ENCODE results near the gene PPP3CA. TPM values are rescaled to one million over a fixed set of nuclear protein-coding genes. Genes with fewer than 3 reads are reported as not detected.

PPP3CA gene
- total RNA-seq, 1 experiment from 2014 or later, result 129 TPM

DNA sequence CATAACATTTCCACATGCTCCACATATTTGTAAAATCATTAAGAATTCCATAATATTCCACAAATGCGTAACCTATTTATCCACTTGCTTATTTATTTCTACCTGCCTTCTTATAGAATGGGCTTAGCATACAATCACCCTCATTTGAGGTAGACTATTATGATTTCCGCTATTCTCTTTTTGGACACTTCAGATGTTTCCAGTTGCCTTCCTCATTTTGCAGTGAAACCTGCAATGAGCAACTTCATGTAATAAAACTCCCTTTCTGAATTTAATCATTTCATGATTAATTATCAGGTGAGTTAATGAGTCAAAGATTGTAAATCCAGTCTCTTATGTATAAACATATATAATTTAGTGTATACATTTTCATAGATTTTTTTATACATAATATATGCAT lies 58.0 kb downstream of the PPP3CA start:
- H3K4me1 ChIP-seq (ENCODE audit: insufficient read depth, low read length, poor library complexity, severe bottlenecking), result peaks cover 85% of the 10 kb centered on the region
- no peak for DNase-seq (ENCODE audit: low spot score)
- H3K36me3 ChIP-seq (ENCODE audit: insufficient read depth, low read length, poor library complexity, severe bottlenecking), result no peaks in the 10 kb centered on the region
- CTCF ChIA-PET, result no interaction called here
- no peaks in the 10 kb centered on the region for H3K9me3 ChIP-seq (ENCODE audit: low read depth, low read length, poor library complexity, severe bottlenecking)
- H3K27ac ChIP-seq (ENCODE audit: low read depth, low read length, poor library complexity, severe bottlenecking), result no peak overlapping the region
- intact Hi-C loops (cut with micrococcal nuclease; ENCODE audit: unreplicated experiment), result no loop called here
- H3K27me3 ChIP-seq (replicated peaks; ENCODE audit: insufficient read depth, low read depth, low read length, poor library complexity), result no peaks in the 10 kb centered on the region
- TF ChIP-seq, protein P1, sequence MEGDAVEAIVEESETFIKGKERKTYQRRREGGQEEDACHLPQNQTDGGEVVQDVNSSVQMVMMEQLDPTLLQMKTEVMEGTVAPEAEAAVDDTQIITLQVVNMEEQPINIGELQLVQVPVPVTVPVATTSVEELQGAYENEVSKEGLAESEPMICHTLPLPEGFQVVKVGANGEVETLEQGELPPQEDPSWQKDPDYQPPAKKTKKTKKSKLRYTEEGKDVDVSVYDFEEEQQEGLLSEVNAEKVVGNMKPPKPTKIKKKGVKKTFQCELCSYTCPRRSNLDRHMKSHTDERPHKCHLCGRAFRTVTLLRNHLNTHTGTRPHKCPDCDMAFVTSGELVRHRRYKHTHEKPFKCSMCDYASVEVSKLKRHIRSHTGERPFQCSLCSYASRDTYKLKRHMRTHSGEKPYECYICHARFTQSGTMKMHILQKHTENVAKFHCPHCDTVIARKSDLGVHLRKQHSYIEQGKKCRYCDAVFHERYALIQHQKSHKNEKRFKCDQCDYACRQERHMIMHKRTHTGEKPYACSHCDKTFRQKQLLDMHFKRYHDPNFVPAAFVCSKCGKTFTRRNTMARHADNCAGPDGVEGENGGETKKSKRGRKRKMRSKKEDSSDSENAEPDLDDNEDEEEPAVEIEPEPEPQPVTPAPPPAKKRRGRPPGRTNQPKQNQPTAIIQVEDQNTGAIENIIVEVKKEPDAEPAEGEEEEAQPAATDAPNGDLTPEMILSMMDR (conservative IDR thresholded peaks at IDR 0.05; ENCODE audit: low read depth, low read length), result no peak
- TF ChIP-seq EZH2 (IDR thresholded peaks at IDR 0.05; ENCODE audit: borderline replicate concordance, low read depth, low read length, poor library complexity, severe bottlenecking), result no peak
- POLR2A ChIA-PET (ENCODE audit: low non-redundant PET), result no interaction called here
- BruUV-seq (replicated peaks), result no TSS peak
- H3K4me3 ChIP-seq (ENCODE audit: low read depth, low read length, poor library complexity, severe bottlenecking), result peak overlapping the region; percentile 7

DNA sequence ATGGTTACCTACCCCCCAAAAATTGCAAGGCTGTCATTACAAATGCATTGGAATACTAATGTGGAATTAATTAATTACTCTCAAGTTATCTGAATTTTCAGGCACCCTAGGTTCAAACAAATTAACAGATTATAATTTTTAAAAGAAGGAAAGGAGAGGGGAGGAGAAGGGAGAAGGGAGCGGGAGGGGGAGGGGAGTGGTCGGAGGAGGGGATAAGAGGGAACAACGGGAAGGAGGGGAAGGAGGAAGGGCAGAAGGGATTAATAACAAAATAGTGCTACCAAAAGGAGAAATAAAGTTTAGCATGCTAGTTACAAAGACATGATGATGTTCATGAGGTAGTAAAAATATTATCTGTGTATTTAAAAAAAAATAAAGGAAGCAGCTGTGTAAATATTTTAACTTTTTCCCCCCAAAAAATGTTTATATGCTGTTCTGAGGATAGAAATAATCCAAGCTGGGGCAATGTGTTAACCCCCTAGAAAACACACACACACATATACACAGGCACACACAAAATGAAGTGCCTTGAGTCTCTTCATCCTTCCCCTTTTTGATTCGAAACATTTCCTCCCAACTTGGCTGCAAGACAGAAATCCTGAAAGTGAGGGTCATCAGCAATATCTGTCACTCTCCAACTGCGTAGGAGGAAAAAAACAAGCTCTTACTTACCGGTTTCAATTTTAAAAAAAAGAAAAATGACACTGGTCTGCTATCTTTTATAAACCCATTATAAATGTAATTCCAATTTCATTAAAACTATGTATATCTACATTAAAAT lies 58.8 kb downstream of the PPP3CA start:
- H3K4me3 ChIP-seq (ENCODE audit: low read depth, low read length, poor library complexity, severe bottlenecking), result peak overlapping the region; percentile 7
- no TSS peak for BruUV-seq (replicated peaks)

DNA sequence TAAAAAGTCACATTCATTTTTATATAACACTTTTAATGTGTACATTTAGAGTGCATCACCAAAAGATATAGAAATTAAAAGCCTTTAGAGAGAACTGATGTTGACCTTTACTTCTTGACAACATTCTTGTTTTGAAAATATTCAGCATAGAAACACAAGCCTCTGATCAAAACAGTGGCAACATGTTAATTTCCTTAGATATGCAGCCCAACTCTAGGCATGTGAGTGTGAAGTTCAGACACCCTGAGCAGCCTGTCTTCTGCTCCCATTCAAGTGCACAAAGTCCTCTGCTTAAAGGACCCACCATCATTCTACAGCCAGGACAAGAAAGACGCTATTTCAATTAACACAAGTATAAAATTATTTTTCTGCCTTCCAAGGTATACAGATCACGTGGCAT lies 60.0 kb downstream of the PPP3CA start:
- POLR2A ChIA-PET (ENCODE audit: low non-redundant PET), result no interaction called here
- no peaks in the 10 kb centered on the region for H3K27me3 ChIP-seq (replicated peaks; ENCODE audit: insufficient read depth, low read depth, low read length, poor library complexity)
- peaks cover 98% of the 10 kb centered on the region for H3K4me1 ChIP-seq (ENCODE audit: insufficient read depth, low read length, poor library complexity, severe bottlenecking)
- intact Hi-C loops (cut with micrococcal nuclease; ENCODE audit: unreplicated experiment), result no loop called here
- H3K4me3 ChIP-seq (ENCODE audit: low read depth, low read length, poor library complexity, severe bottlenecking), result no peak overlapping the region
- peak overlapping the region; percentile 44 for H3K27ac ChIP-seq (ENCODE audit: low read depth, low read length, poor library complexity, severe bottlenecking)
- no TSS peak for BruUV-seq (replicated peaks)
- CTCF ChIA-PET, result no interaction called here
- TF ChIP-seq, protein P1 (conservative IDR thresholded peaks at IDR 0.05; ENCODE audit: low read depth, low read length), result no peak
- TF ChIP-seq EZH2 (IDR thresholded peaks at IDR 0.05; ENCODE audit: borderline replicate concordance, low read depth, low read length, poor library complexity, severe bottlenecking), result no peak
- H3K36me3 ChIP-seq (ENCODE audit: insufficient read depth, low read length, poor library complexity, severe bottlenecking), result no peaks in the 10 kb centered on the region
- DNase-seq (ENCODE audit: low spot score), result no peak
- no peaks in the 10 kb centered on the region for H3K9me3 ChIP-seq (ENCODE audit: low read depth, low read length, poor library complexity, severe bottlenecking)

More for the DNA sequence above, 58.8 kb downstream of the PPP3CA start:
- H3K4me1 ChIP-seq (ENCODE audit: insufficient read depth, low read length, poor library complexity, severe bottlenecking), result peaks cover 93% of the 10 kb centered on the region
- H3K27ac ChIP-seq (ENCODE audit: low read depth, low read length, poor library complexity, severe bottlenecking), result peak overlapping the region; percentile 44
- TF ChIP-seq, protein P1 (conservative IDR thresholded peaks at IDR 0.05; ENCODE audit: low read depth, low read length), result no peak
- no peak for TF ChIP-seq EZH2 (IDR thresholded peaks at IDR 0.05; ENCODE audit: borderline replicate concordance, low read depth, low read length, poor library complexity, severe bottlenecking)
- H3K36me3 ChIP-seq (ENCODE audit: insufficient read depth, low read length, poor library complexity, severe bottlenecking), result no peaks in the 10 kb centered on the region
- peak; percentile 62 for DNase-seq (ENCODE audit: low spot score)
- CTCF ChIA-PET, result no interaction called here
- intact Hi-C loops (cut with micrococcal nuclease; ENCODE audit: unreplicated experiment), result no loop called here
- H3K9me3 ChIP-seq (ENCODE audit: low read depth, low read length, poor library complexity, severe bottlenecking), result no peaks in the 10 kb centered on the region
- H3K27me3 ChIP-seq (replicated peaks; ENCODE audit: insufficient read depth, low read depth, low read length, poor library complexity), result no peaks in the 10 kb centered on the region
- POLR2A ChIA-PET (ENCODE audit: low non-redundant PET), result no interaction called here

Data from A673 (cell line).